Subcutaneous abdominal adipose tissue (tissue), 5 donors: ENCODE results near the gene EPHA5.

Source experiments
- H3K27ac ChIP-seq: one replicate; pipeline ENCODE4 v1.7.0; 2013; ENCODE audit warnings: low read depth, mild to moderate bottlenecking, inconsistent platforms, low read length, moderate library complexity
- H3K27me3 ChIP-seq, 5 donors: one replicate each; pipeline ENCODE4 v1.7.0; 2013; ENCODE audit warnings: low read length in 5 of 5, inconsistent platforms in 1 of 5; ENCODE audit not compliant: control insufficient read depth in 5 of 5, insufficient read depth in 4 of 5
- H3K36me3 ChIP-seq, 5 donors: one replicate each; pipeline ENCODE4 v1.7.0; 2013; ENCODE audit warnings: low read length in 5 of 5; ENCODE audit not compliant: control insufficient read depth in 5 of 5, insufficient read depth in 5 of 5
- H3K4me1 ChIP-seq, 5 donors: one replicate each; pipeline ENCODE4 v1.7.0; 2013; ENCODE audit warnings: low read length in 5 of 5, mild to moderate bottlenecking in 3 of 5, moderate library complexity in 1 of 5; ENCODE audit not compliant: control insufficient read depth in 5 of 5, insufficient read depth in 5 of 5
- H3K4me3 ChIP-seq, 5 donors: one replicate each; pipeline ENCODE4 v1.7.0; 2013; ENCODE audit warnings: low read length in 5 of 5, low read depth in 1 of 5
- H3K9ac ChIP-seq, 5 donors: one replicate each; pipeline ENCODE4 v1.7.0; 2013; ENCODE audit warnings: low read length in 5 of 5, mild to moderate bottlenecking in 4 of 5, moderate library complexity in 3 of 5
- H3K9me3 ChIP-seq, 5 donors: one replicate each; pipeline ENCODE4 v1.7.0; 2013; ENCODE audit warnings: low read length in 5 of 5; ENCODE audit not compliant: control insufficient read depth in 5 of 5
- donor health status: healthy.
- donor health status: healthy.
- donor health status: healthy.
- donor health status: healthy.
- donor health status: healthy.

The EPHA5 gene

GRCh38 chr4:65353098-65353497 is 317.2 kb downstream of the EPHA5 start:
- Histone ChIP-seq H3K27me3 (no peaks in the 10 kb centered on the region), H3K36me3 (no peaks in the 10 kb centered on the region), H3K4me3 (no peak overlapping the region), H3K9me3 (no peaks in the 10 kb centered on the region), H3K9ac (no peak overlapping the region), H3K27ac (no peak overlapping the region), H3K4me1 (no peaks in the 10 kb centered on the region)

GRCh38 chr4:65344278-65344825 is 325.9 kb downstream of the EPHA5 start:
- no peaks in the 10 kb centered on the region for H3K9me3 ChIP-seq
- H3K4me1 ChIP-seq = no peaks in the 10 kb centered on the region
- H3K4me3 ChIP-seq = no peak overlapping the region
- no peaks in the 10 kb centered on the region for H3K36me3 ChIP-seq
- H3K27me3 ChIP-seq = no peaks in the 10 kb centered on the region
- H3K27ac ChIP-seq = no peak overlapping the region
- no peak overlapping the region for H3K9ac ChIP-seq

GRCh38 chr4:65343342-65343741 is 326.9 kb downstream of the EPHA5 start:
- Histone ChIP-seq H3K4me1 (no peaks in the 10 kb centered on the region), H3K36me3 (no peaks in the 10 kb centered on the region), H3K27me3 (no peaks in the 10 kb centered on the region), H3K27ac (no peak overlapping the region), H3K9me3 (no peaks in the 10 kb centered on the region), H3K4me3 (no peak overlapping the region), H3K9ac (no peak overlapping the region)

GRCh38 chr4:65341557-65341956 is 328.7 kb downstream of the EPHA5 start:
- H3K27ac ChIP-seq = no peak overlapping the region
- no peaks in the 10 kb centered on the region for H3K4me1 ChIP-seq
- H3K4me3 ChIP-seq = no peak overlapping the region
- no peaks in the 10 kb centered on the region for H3K36me3 ChIP-seq
- H3K27me3 ChIP-seq = no peaks in the 10 kb centered on the region
- no peak overlapping the region for H3K9ac ChIP-seq
- H3K9me3 ChIP-seq = no peaks in the 10 kb centered on the region

DNA sequence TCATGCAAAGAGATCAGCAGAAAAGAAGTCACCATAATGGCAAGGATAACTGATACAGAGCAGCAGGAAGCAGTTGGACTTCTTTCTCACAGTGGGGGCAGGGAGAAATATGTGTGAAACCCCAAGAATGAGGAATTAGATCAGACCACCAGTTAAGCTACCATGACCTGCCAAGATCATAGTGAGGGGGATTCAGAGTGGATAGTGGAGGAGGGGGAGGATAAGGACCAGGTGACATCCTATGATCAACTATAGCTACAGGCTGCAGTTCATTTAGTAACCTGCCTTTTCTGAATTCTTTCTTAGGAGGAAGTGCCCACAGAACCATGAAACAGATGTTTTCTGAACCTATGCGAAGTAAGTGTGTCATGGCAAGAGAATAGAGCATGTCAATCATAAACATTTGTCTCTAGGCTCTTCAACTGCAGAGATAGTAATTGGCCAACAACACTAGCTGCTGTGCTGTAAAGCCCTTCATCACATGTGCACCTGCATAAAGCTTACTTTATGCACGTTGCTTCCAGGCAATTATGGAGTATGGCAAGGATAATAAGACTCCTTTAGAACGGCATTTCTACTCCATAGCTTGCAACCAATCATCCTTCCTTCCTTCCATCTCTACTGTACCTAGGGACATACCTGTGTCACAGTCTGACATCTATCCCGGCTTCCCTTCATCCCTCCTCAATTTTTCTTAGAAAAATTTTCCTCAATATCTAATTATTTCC is 329.7 kb downstream of the EPHA5 start:
- Histone ChIP-seq H3K27me3 (no peaks in the 10 kb centered on the region), H3K27ac (no peak overlapping the region), H3K9ac (no peak overlapping the region), H3K4me3 (no peak overlapping the region), H3K9me3 (no peaks in the 10 kb centered on the region), H3K36me3 (no peaks in the 10 kb centered on the region), H3K4me1 (no peaks in the 10 kb centered on the region)

GRCh38 chr4:65337371-65337770 is 332.9 kb downstream of the EPHA5 start:
- H3K27me3 ChIP-seq = no peaks in the 10 kb centered on the region
- no peaks in the 10 kb centered on the region for H3K9me3 ChIP-seq
- no peak overlapping the region for H3K4me3 ChIP-seq
- H3K36me3 ChIP-seq = no peaks in the 10 kb centered on the region
- H3K9ac ChIP-seq = no peak overlapping the region
- H3K4me1 ChIP-seq = no peaks in the 10 kb centered on the region
- no peak overlapping the region for H3K27ac ChIP-seq

DNA sequence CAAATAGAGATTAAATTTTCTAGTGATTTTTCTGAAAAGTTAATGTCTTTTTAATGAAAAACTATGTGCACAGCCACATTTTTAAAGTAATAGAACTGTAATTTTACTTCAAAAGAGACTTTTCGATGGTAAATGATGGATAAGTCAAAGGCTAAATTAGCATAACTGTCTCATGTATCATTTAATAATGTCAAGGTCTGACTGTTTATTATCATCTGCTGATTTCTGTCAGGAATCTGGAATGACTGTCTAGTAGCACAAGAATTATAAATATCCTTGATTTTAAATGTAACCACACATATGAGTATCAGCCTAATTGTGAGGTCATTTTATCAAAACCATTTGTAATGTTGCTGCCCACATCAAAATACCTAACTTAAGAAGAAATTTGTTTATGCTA is 333.8 kb downstream of the EPHA5 start:
- H3K9ac ChIP-seq = no peak overlapping the region
- no peaks in the 10 kb centered on the region for H3K36me3 ChIP-seq
- no peak overlapping the region for H3K4me3 ChIP-seq
- no peaks in the 10 kb centered on the region for H3K4me1 ChIP-seq
- H3K27me3 ChIP-seq = no peaks in the 10 kb centered on the region
- H3K27ac ChIP-seq = no peak overlapping the region
- no peaks in the 10 kb centered on the region for H3K9me3 ChIP-seq

GRCh38 chr4:65316534-65316933 is 353.8 kb downstream of the EPHA5 start:
- no peak overlapping the region for H3K9ac ChIP-seq
- H3K36me3 ChIP-seq = no peaks in the 10 kb centered on the region
- no peaks in the 10 kb centered on the region for H3K27me3 ChIP-seq
- H3K4me1 ChIP-seq = peaks cover 0 to 7% (median 0%) of the 10 kb centered on the region in 5 donors
- H3K27ac ChIP-seq = no peak overlapping the region
- no peak overlapping the region for H3K4me3 ChIP-seq
- no peaks in the 10 kb centered on the region for H3K9me3 ChIP-seq

DNA sequence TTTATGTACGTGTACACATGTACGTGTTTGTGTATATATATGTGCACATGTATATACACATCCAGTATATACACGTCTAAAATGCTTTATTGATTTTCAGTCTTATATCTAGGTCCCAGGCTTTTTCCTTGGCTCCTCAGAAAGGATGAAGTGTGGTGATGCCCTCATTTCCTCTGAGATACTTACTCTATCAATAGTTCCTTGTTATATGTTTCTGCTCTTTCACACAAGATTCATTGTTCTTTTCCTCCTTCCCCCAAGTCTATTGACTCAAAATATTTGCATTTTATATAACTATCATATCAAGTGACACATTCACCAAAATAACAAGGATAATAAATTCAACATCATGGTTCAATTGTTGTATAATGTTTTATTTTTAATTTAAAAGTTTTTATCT is 359.2 kb downstream of the EPHA5 start:
- Histone ChIP-seq H3K4me1 (no peaks in the 10 kb centered on the region), H3K27ac (no peak overlapping the region), H3K36me3 (no peaks in the 10 kb centered on the region), H3K4me3 (no peak overlapping the region), H3K9ac (no peak overlapping the region), H3K27me3 (no peaks in the 10 kb centered on the region), H3K9me3 (no peaks in the 10 kb centered on the region)

DNA sequence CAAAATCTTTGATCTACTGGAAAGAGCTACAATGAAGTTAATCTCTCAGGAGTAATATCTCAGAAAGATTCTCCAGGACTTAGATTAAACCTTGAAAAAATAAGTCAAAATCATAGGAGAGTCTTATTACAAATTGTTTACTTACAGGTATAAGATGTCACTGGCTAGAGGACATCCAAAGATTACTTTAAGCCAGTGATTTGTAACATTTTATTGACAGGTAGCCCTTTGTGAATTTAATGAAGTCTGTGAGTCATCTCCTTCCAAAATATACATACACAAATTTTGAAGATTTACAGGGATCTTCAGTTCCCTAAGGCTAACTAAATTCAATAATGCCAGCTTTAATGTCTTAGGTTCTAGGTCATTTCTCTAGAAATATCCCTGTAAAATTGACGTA is 359.7 kb downstream of the EPHA5 start:
- no peaks in the 10 kb centered on the region for H3K36me3 ChIP-seq
- peaks cover 0 to 3% (median 0%) of the 10 kb centered on the region in 5 donors for H3K9me3 ChIP-seq
- no peak overlapping the region for H3K9ac ChIP-seq
- no peak overlapping the region for H3K27ac ChIP-seq
- no peaks in the 10 kb centered on the region for H3K4me1 ChIP-seq
- H3K27me3 ChIP-seq = no peaks in the 10 kb centered on the region
- H3K4me3 ChIP-seq = no peak overlapping the region
